Fibroblast of skin of left quadriceps (primary cell): ENCODE measurements around the gene MAP3K6.
A peak's percentile ranks its signal among the peaks of the same experiment; 100 is the strongest.

Experiments
- DNase-seq, 2 experiments: peaks; one replicate each; pipeline ENCODE4 v3.0.0-alpha.2; 2013; ENCODE audit warnings: low read depth in 2 of 2

The MAP3K6 gene

GRCh38 chr1:27355683-27356082 is 11.1 kb downstream of the MAP3K6 start:
- no peak for DNase-seq

- no peak for DNase-seq
These were observed 13.1 kb downstream of the MAP3K6 start for GRCh38 chr1:27353629-27354028.

- no peak for DNase-seq
These were observed 13.6 kb downstream of the MAP3K6 start for GRCh38 chr1:27353166-27353565.

- no peak for DNase-seq
These were observed 15.1 kb downstream of the MAP3K6 start for GRCh38 chr1:27351541-27352107.

GRCh38 chr1:27350663-27351540 is 15.9 kb downstream of the MAP3K6 start:
- DNase-seq, result no peak

GRCh38 chr1:27349784-27350662 is 16.7 kb downstream of the MAP3K6 start:
- no peak for DNase-seq

GRCh38 chr1:27348861-27349783 is 17.6 kb downstream of the MAP3K6 start:
- DNase-seq, result no peak

- DNase-seq, result no peak
These were observed 19.7 kb downstream of the MAP3K6 start for GRCh38 chr1:27346991-27347624.

- no peak for DNase-seq
These were observed 20.4 kb downstream of the MAP3K6 start for GRCh38 chr1:27346357-27346756.

- DNase-seq, result no peak
These were observed 21.5 kb downstream of the MAP3K6 start for GRCh38 chr1:27345272-27345671.

GRCh38 chr1:27343639-27344025 is 23.1 kb downstream of the MAP3K6 start:
- DNase-seq, result no peak

GRCh38 chr1:27342778-27343638 is 23.8 kb downstream of the MAP3K6 start:
- no peak for DNase-seq

- DNase-seq, result no peak
These were observed 24.4 kb downstream of the MAP3K6 start for GRCh38 chr1:27342391-27342777.

- DNase-seq, result peak; percentile 39 to 49
These were observed 25.1 kb downstream of the MAP3K6 start, which contains the start of gene SYTL1 for GRCh38 chr1:27341525-27342252. Gene SYTL1, plus strand, starts transcription at chr1:27342022. Its CDS starts 3,313 bp downstream, at chr1:27345335.

GRCh38 chr1:27339213-27339612 is 27.5 kb downstream of the MAP3K6 start:
- no peak for DNase-seq

GRCh38 chr1:27338751-27339150 is 28.0 kb downstream of the MAP3K6 start:
- DNase-seq, result no peak

- DNase-seq, result no peak
These were observed 30.0 kb downstream of the MAP3K6 start for GRCh38 chr1:27336756-27337155.

- DNase-seq, result no peak
These were observed 31.0 kb downstream of the MAP3K6 start for GRCh38 chr1:27335506-27336422.
